GM10248 (cell line): ENCODE measurements around the gene KLHL9.
A peak's percentile ranks its signal among the peaks of the same experiment; 100 is the strongest.

Experiments used
- CTCF ChIA-PET: fragments of 300-600 bp; sonication (Branson Sonifier 250); formaldehyde crosslinking; extraction: SDS; loops from one replicate; lab custom pipeline; 2021; ENCODE audit warnings: antibody characterized with exemption; lab: Yijun Ruan, JAX
- POLR2A ChIA-PET: fragments of 350-650 bp; sonication (Branson Sonifier 250); formaldehyde crosslinking; extraction: SDS; loops from one replicate; lab custom pipeline; 2020; ENCODE audit warnings: antibody characterized with exemption; lab: Yijun Ruan, JAX
- DNase-seq: peaks from one replicate; pipeline ENCODE4 v3.0.0; 2012; ENCODE audit errors: extremely low spot score
- CTCF ChIP-seq: IDR thresholded peaks from 2 replicates; pipeline ENCODE4 v1.5.1; 2012; ENCODE audit warnings: mild to moderate bottlenecking, low read depth; ENCODE audit errors: extremely low read depth, missing control alignments, control extremely low read depth

Gene KLHL9

GRCh38 chr9:21362287-21362686 is 27.1 kb upstream of the KLHL9 start:
- ChIA-PET CTCF (interaction anchor here (1.1 to 1.6 kb wide), 3 partner anchors 8 to 19 kb away, joined by 3 to 4 read pairs (median 4); no protein-coding TSS in a partner anchor), POLR2A (no interaction called here)
- TF ChIP-seq CTCF: no peak
- no peak for DNase-seq

- CTCF ChIA-PET: interaction anchor here (1.3 to 2.9 kb wide), 2 partner anchors 21 to 38 kb away, joined by 4 to 13 read pairs; no protein-coding TSS in a partner anchor
- POLR2A ChIA-PET: no interaction called here
Observed at GRCh38 chr9:21357479-21358460, 22.6 kb upstream of the KLHL9 start.

GRCh38 chr9:21350787-21351186 is 15.6 kb upstream of the KLHL9 start, which contains the start of gene IFNA6:
IFNA6 (minus strand) TSS chr9:21350887; CDS start chr9:21350887, 0 bp downstream.
- CTCF ChIA-PET: interaction anchor here (0.8 to 2.2 kb wide), 4 partner anchors 12 to 45 kb away, joined by 3 to 11 read pairs (median 4); no protein-coding TSS in a partner anchor
- DNase-seq: no peak
- POLR2A ChIA-PET: no interaction called here
- TF ChIP-seq CTCF: no peak

More at GRCh38 chr9:21357479-21358460, 22.6 kb upstream of the KLHL9 start:
- peak; percentile 37 for DNase-seq
- TF ChIP-seq CTCF: no peak

- POLR2A ChIA-PET: no interaction called here
Observed at GRCh38 chr9:21348430-21348970, 13.3 kb upstream of the KLHL9 start.

GRCh38 chr9:21340735-21341134 is 5.5 kb upstream of the KLHL9 start:
- TF ChIP-seq CTCF: no peak
- DNase-seq: no peak
- CTCF ChIA-PET: interaction anchor here (0.9 to 2.3 kb wide), 10 partner anchors 9 to 55 kb away, joined by 3 to 8 read pairs (median 4); no protein-coding TSS in a partner anchor

More at GRCh38 chr9:21348430-21348970, 13.3 kb upstream of the KLHL9 start:
- no peak for TF ChIP-seq CTCF
- DNase-seq: no peak
- CTCF ChIA-PET: interaction anchor here (1.1 to 1.2 kb wide), 3 partner anchors 14 to 48 kb away, joined by 4 read pairs; partner anchors contain the start of gene KLHL9

GRCh38 chr9:21336457-21336856 is 1.3 kb upstream of the KLHL9 start:
- ChIA-PET POLR2A (no interaction called here), CTCF (interaction anchor here (0.8 to 1.3 kb wide), 4 partner anchors 20 to 153 kb away, joined by 3 to 7 read pairs (median 4); no protein-coding TSS in a partner anchor)
- TF ChIP-seq CTCF: no peak
- DNase-seq: no peak

More at GRCh38 chr9:21340735-21341134, 5.5 kb upstream of the KLHL9 start:
- POLR2A ChIA-PET: no interaction called here
